Measurements from ENCODE around the gene MAPT. TPM values are rescaled to one million over a fixed set of nuclear protein-coding genes. Genes with fewer than 3 reads are reported as not detected.

MAPT gene
- total and polyA plus RNA-seq, 7 experiments from 2014 or later = 0.12 to 1.3 (median 0.80) TPM

DNA sequence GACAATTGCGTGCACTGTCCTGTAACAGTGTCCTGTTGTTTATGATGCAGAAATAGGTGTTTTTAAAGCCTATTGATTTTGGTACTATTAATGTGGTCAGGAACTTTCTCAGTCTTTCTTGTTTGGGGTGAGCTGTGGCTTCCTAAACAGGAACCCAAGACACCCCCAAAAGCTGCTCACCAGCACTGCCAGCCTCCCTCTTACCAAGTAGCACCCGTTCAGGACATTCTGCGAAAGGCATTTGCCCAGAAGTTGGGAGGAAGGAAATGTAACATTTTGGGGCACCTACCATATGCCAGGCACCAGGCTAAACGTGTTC lies 83.1 kb downstream of the MAPT start:
- ATAC-seq (no peak), DNase-seq (no peak)
- no peaks in the 10 kb centered on the region for H3K4me1 Mint-ChIP-seq
- Histone ChIP-seq H3K9me3 (ENCODE audit: control insufficient read depth in 2 of 3, low read length in 3 of 3) (no peaks in the 10 kb centered on the region), H3K4me1 (ENCODE audit: control insufficient read depth in 2 of 2, insufficient read depth in 2 of 2, low read length in 2 of 2) (no peaks in the 10 kb centered on the region), H3K36me3 (ENCODE audit: control insufficient read depth in 2 of 3, insufficient read depth in 3 of 3, low read length in 3 of 3) (no peaks in the 10 kb centered on the region), H3K27ac (ENCODE audit: low read depth, low read length) (no peak overlapping the region), H3K4me3 (ENCODE audit: low read length) (no peak overlapping the region), H3K27me3 (ENCODE audit: control insufficient read depth in 2 of 2, insufficient read depth in 2 of 2, low read length in 2 of 2) (no peaks in the 10 kb centered on the region)
- H3K9me3 Mint-ChIP-seq = peaks cover 0 to 7% (median under 1%) of the 10 kb centered on the region in 11 donors
- peaks cover 0 to under 1% (median 0%) of the 10 kb centered on the region in 5 donors for H3K36me3 Mint-ChIP-seq
- ChIA-PET CTCF (no interaction called here), POLR2A (no interaction called here)
- H3K4me3 Mint-ChIP-seq = no peak overlapping the region
- peaks cover 0 to 3% (median 0%) of the 10 kb centered on the region in 5 donors for H3K27me3 Mint-ChIP-seq
- H3K27ac Mint-ChIP-seq = no peak overlapping the region
- intact Hi-C loops (cut with micrococcal nuclease) = no loop called here

DNA sequence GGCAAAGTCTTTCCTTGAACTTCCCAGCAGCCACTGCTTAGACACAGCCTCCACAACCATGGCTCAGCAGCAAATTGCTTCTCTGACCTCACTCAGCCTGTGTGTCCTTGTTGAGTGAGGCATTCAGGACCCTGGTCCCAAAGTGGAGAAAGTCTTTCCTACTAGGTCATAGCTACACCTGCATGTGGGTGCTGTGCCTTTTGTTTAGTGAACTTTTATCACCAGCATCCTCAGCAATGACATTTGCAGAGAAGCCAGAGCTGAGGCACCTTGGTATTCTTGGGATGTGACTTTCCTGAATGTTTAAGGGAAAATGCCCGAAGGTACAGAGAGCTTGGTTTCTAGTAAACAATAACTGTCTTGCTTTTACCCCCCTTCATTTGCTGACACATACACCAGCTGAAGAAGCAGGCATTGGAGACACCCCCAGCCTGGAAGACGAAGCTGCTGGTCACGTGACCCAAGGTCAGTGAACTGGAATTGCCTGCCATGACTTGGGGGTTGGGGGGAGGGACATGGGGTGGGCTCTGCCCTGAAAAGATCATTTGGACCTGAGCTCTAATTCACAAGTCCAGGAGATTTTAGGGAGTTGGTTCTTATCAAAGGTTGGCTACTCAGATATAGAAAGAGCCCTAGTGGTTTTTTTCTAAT lies 83.7 kb downstream of the MAPT start:
- ChIA-PET CTCF (interaction anchor here (0.6 to 1.1 kb wide), 2 partner anchors 28 to 84 kb away, joined by 3 read pairs; partner anchors contain the start of gene MAPT), POLR2A (interaction anchor here (0.8 kb wide), 1 partner anchor 204 kb away, joined by 3 read pairs; no protein-coding TSS in a partner anchor)
- Mint-ChIP-seq H3K27ac (no peak overlapping the region), H3K9me3 (peaks cover 0 to under 1% (median 0%) of the 10 kb centered on the region in 11 donors), H3K4me3 (no peak overlapping the region), H3K4me1 (no peaks in the 10 kb centered on the region), H3K27me3 (peaks cover 0 to 3% (median 0%) of the 10 kb centered on the region in 5 donors), H3K36me3 (no peaks in the 10 kb centered on the region)
- Histone ChIP-seq H3K4me3 (ENCODE audit: low read length) (no peak overlapping the region), H3K9me3 (ENCODE audit: control insufficient read depth in 2 of 3, low read length in 3 of 3) (no peaks in the 10 kb centered on the region), H3K4me1 (ENCODE audit: control insufficient read depth in 2 of 2, insufficient read depth in 2 of 2, low read length in 2 of 2) (no peaks in the 10 kb centered on the region), H3K27ac (ENCODE audit: low read depth, low read length) (no peak overlapping the region), H3K27me3 (ENCODE audit: control insufficient read depth in 2 of 2, insufficient read depth in 2 of 2, low read length in 2 of 2) (no peaks in the 10 kb centered on the region), H3K36me3 (ENCODE audit: control insufficient read depth in 2 of 3, insufficient read depth in 3 of 3, low read length in 3 of 3) (no peaks in the 10 kb centered on the region)
- intact Hi-C loops (cut with micrococcal nuclease) = no loop called here
- no peak for DNase-seq
- no peak for ATAC-seq

DNA sequence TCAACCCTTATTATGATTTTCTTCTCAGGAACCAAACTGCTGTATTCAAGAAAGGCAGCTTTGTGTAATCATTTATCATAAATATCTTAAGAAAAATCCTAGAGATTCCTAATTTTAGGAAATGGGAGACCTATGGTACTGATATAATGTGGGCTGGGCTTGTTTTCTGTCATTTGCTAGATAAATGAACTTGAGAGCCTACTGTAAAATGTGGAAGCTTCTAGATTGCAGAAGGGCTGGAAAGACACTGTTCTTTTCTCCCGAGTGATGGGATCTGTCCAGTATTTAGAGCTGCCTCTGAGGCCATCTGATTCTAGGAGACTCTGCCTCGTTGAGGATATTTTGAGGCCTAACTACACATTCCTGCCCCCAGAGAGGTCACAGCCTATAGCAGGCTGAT lies 84.8 kb downstream of the MAPT start:
- H3K36me3 Mint-ChIP-seq = no peaks in the 10 kb centered on the region
- Histone ChIP-seq H3K27me3 (ENCODE audit: control insufficient read depth in 2 of 2, insufficient read depth in 2 of 2, low read length in 2 of 2) (no peaks in the 10 kb centered on the region), H3K36me3 (ENCODE audit: control insufficient read depth in 2 of 3, insufficient read depth in 3 of 3, low read length in 3 of 3) (no peaks in the 10 kb centered on the region), H3K9me3 (ENCODE audit: control insufficient read depth in 2 of 3, low read length in 3 of 3) (no peaks in the 10 kb centered on the region), H3K4me3 (ENCODE audit: low read length) (no peak overlapping the region), H3K4me1 (ENCODE audit: control insufficient read depth in 2 of 2, insufficient read depth in 2 of 2, low read length in 2 of 2) (no peaks in the 10 kb centered on the region), H3K27ac (ENCODE audit: low read depth, low read length) (no peak overlapping the region)
- no peaks in the 10 kb centered on the region for H3K4me1 Mint-ChIP-seq
- DNase-seq = no peak
- peaks cover 0 to 3% (median 0%) of the 10 kb centered on the region in 5 donors for H3K27me3 Mint-ChIP-seq
- POLR2A ChIA-PET = no interaction called here
- H3K9me3 Mint-ChIP-seq = no peaks in the 10 kb centered on the region
- intact Hi-C loops (cut with micrococcal nuclease) = no loop called here
- no peak overlapping the region for H3K27ac Mint-ChIP-seq
- H3K4me3 Mint-ChIP-seq = no peak overlapping the region
- CTCF ChIA-PET = interaction anchor here (1.1 kb wide), 1 partner anchor 29 kb away, joined by 3 read pairs; no protein-coding TSS in a partner anchor
- no peak for ATAC-seq

DNA sequence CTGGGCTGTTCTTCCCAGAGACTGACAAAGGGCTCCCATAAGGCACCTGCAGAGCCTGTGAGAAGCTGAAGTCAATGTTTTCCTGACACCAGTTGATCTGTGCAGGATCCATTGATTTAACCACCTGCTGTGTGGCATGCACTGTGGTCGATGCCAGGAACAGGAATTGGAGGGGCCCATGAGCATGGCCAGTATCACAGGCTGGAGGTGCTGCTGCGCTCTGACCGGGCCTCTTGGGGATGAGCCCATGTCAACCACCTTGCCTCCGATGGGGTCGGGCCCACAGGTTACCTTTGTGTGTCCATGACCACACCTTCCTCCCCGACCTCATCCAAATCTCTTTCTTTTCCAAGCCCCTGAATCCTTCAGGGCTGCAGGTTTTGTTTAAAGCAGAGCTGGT lies 86.5 kb downstream of the MAPT start:
- peaks cover 0 to 4% (median 0%) of the 10 kb centered on the region in 5 donors for H3K27me3 Mint-ChIP-seq

DNA sequence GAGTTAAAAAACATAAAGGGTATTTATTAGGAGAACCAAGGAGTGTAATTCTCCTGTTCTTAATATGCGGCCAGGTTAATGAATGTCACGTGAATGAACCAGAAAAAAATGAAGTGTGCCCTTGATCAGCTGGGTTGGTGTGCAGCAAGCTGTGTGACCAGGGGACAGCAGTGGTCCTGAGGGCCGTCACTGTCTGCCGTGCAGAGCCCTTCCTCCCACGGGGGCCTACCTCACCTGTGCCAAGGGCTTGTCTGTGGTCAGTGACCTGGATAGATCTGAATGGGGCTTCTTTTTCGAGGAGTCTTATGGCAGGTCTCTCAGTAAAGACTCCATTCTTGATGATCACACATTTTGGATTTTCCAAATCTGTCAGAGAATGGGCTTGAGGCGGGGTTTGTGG lies 87.0 kb downstream of the MAPT start:
- H3K4me3 ChIP-seq (ENCODE audit: low read length) = no peak overlapping the region
- ATAC-seq (no peak), DNase-seq (no peak)
- no peaks in the 10 kb centered on the region for H3K36me3 ChIP-seq (ENCODE audit: control insufficient read depth in 2 of 3, insufficient read depth in 3 of 3, low read length in 3 of 3)
- ChIA-PET POLR2A (no interaction called here), CTCF (no interaction called here)
- no peaks in the 10 kb centered on the region for H3K36me3 Mint-ChIP-seq
- H3K27ac Mint-ChIP-seq = no peak overlapping the region
- no peaks in the 10 kb centered on the region for H3K9me3 ChIP-seq (ENCODE audit: control insufficient read depth in 2 of 3, low read length in 3 of 3)
- no peaks in the 10 kb centered on the region for H3K27me3 ChIP-seq (ENCODE audit: control insufficient read depth in 2 of 2, insufficient read depth in 2 of 2, low read length in 2 of 2)
- H3K4me1 Mint-ChIP-seq = no peaks in the 10 kb centered on the region
- no peaks in the 10 kb centered on the region for H3K4me1 ChIP-seq (ENCODE audit: control insufficient read depth in 2 of 2, insufficient read depth in 2 of 2, low read length in 2 of 2)
- H3K9me3 Mint-ChIP-seq = peaks cover 0 to 1% (median 0%) of the 10 kb centered on the region in 11 donors
- H3K27ac ChIP-seq (ENCODE audit: low read depth, low read length) = no peak overlapping the region
- intact Hi-C loops (cut with micrococcal nuclease) = no loop called here
- H3K4me3 Mint-ChIP-seq = no peak overlapping the region
- peaks cover 0 to 6% (median 0%) of the 10 kb centered on the region in 5 donors for H3K27me3 Mint-ChIP-seq

More for the DNA sequence above, 86.5 kb downstream of the MAPT start:
- H3K27ac ChIP-seq (ENCODE audit: low read depth, low read length) = no peak overlapping the region
- H3K36me3 ChIP-seq (ENCODE audit: control insufficient read depth in 2 of 3, insufficient read depth in 3 of 3, low read length in 3 of 3) = no peaks in the 10 kb centered on the region
- no peaks in the 10 kb centered on the region for H3K27me3 ChIP-seq (ENCODE audit: control insufficient read depth in 2 of 2, insufficient read depth in 2 of 2, low read length in 2 of 2)
- Mint-ChIP-seq H3K4me1 (no peaks in the 10 kb centered on the region), H3K9me3 (peaks cover 0 to 1% (median 0%) of the 10 kb centered on the region in 11 donors), H3K4me3 (no peak overlapping the region), H3K36me3 (no peaks in the 10 kb centered on the region), H3K27ac (no peak overlapping the region)
- ChIA-PET POLR2A (no interaction called here), CTCF (no interaction called here)
- no peak for DNase-seq
- intact Hi-C loops (cut with micrococcal nuclease) = no loop called here
- no peaks in the 10 kb centered on the region for H3K9me3 ChIP-seq (ENCODE audit: control insufficient read depth in 2 of 3, low read length in 3 of 3)
- no peak overlapping the region for H3K4me3 ChIP-seq (ENCODE audit: low read length)
- ATAC-seq = no peak
- H3K4me1 ChIP-seq (ENCODE audit: control insufficient read depth in 2 of 2, insufficient read depth in 2 of 2, low read length in 2 of 2) = no peaks in the 10 kb centered on the region

DNA sequence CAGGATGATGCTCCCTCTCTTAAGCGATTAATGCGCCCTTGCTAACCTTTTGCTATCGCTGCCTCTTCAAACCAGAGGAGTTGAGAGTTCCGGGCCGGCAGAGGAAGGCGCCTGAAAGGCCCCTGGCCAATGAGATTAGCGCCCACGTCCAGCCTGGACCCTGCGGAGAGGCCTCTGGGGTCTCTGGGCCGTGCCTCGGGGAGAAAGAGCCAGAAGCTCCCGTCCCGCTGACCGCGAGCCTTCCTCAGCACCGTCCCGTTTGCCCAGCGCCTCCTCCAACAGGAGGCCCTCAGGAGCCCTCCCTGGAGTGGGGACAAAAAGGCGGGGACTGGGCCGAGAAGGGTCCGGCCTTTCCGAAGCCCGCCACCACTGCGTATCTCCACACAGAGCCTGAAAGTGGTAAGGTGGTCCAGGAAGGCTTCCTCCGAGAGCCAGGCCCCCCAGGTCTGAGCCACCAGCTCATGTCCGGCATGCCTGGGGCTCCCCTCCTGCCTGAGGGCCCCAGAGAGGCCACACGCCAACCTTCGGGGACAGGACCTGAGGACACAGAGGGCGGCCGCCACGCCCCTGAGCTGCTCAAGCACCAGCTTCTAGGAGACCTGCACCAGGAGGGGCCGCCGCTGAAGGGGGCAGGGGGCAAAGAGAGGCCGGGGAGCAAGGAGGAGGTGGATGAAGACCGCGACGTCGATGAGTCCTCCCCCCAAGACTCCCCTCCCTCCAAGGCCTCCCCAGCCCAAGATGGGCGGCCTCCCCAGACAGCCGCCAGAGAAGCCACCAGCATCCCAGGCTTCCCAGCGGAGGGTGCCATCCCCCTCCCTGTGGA lies 88.6 kb downstream of the MAPT start:
- H3K27ac Mint-ChIP-seq = no peak overlapping the region
- CTCF ChIA-PET = no interaction called here
- intact Hi-C loops (cut with micrococcal nuclease) = no loop called here
- Histone ChIP-seq H3K9me3 (ENCODE audit: control insufficient read depth in 2 of 3, low read length in 3 of 3) (no peaks in the 10 kb centered on the region), H3K4me1 (ENCODE audit: control insufficient read depth in 2 of 2, insufficient read depth in 2 of 2, low read length in 2 of 2) (no peaks in the 10 kb centered on the region), H3K36me3 (ENCODE audit: control insufficient read depth in 2 of 3, insufficient read depth in 3 of 3, low read length in 3 of 3) (no peaks in the 10 kb centered on the region), H3K4me3 (ENCODE audit: low read length) (no peak overlapping the region), H3K27me3 (ENCODE audit: control insufficient read depth in 2 of 2, insufficient read depth in 2 of 2, low read length in 2 of 2) (no peaks in the 10 kb centered on the region), H3K27ac (ENCODE audit: low read depth, low read length) (no peak overlapping the region)
- peaks cover 0 to 1% (median 0%) of the 10 kb centered on the region in 11 donors for H3K9me3 Mint-ChIP-seq
- H3K4me3 Mint-ChIP-seq = no peak overlapping the region
- no peaks in the 10 kb centered on the region for H3K4me1 Mint-ChIP-seq
- POLR2A ChIA-PET = no interaction called here
- no peak for DNase-seq
- H3K27me3 Mint-ChIP-seq = peaks cover 0 to 6% (median 0%) of the 10 kb centered on the region in 5 donors
- ATAC-seq = no peak
- no peaks in the 10 kb centered on the region for H3K36me3 Mint-ChIP-seq

Measured in naive thymus-derived CD4-positive, alpha-beta T cell (primary cell).